SK-N-MC (cell line): ENCODE results near the gene MMD2.

Experiments used
- EZH2 ChIP-seq: fragments of 200-600 bp; sonication (generic); IDR thresholded peaks from one replicate; pipeline ENCODE4 v1.6.1; 2017; ENCODE audit warnings: antibody characterized with exemption
- POLR2AphosphoS5 ChIP-seq: IDR thresholded peaks from 2 replicates; pipeline ENCODE4 v1.6.1; 2012; ENCODE audit warnings: mild to moderate bottlenecking, low read depth, low read length, borderline replicate concordance

GRCh38 chr7:4875391-4875790 is 83.6 kb downstream of the MMD2 start:
- TF ChIP-seq POLR2AphosphoS5: no peak
- no peak for TF ChIP-seq EZH2
